Measurements from ENCODE around the gene TRIM44. TPM values are rescaled to one million over a fixed set of nuclear protein-coding genes. Genes with fewer than 3 reads are reported as not detected.

TRIM44 gene
- total RNA-seq, 4 donors from 2014 or later: 27.4 to 73.4 (median 53.7) TPM

DNA sequence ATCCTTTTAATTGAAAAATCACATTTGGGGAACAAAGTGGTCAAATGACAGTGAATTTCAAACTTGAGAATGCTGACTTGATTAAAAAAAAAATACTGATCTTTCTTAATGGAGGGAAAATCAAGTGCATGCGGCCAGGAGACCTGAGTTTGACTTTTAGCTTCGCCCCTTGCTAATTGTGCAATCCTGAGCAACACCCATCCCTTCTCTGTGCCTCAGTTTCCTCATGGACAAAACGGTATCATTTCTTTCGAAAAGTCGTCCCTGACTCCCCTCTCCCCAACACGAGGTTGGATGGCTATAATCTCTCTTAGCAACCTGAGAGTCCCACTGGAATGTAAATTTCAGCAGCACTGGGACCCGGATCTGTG is 45.3 kb upstream of the TRIM44 start:
- Histone ChIP-seq H3K4me1 (peaks cover 19 to 32% (median 31%) of the 10 kb centered on the region in 4 donors), H3K4me3 (peak overlapping the region; percentile 58 to 77 (median 70)), H3K27ac (replicated peaks in 1 of 4) (peak overlapping the region in 2 of 4 donors; percentile 25 to 83), H3K36me3 (no peaks in the 10 kb centered on the region), H3K9me3 (no peaks in the 10 kb centered on the region), H3K27me3 (peaks cover 0 to 27% (median 0%) of the 10 kb centered on the region in 4 donors)
- intact Hi-C loops (cut with DNase I): loop anchor here (2.0 to 10.0 kb wide), 5 partner anchors 205 to 878 kb away; partner anchors contain the start of gene LDLRAD3
- WGBS: 62% methylated on average over 7 of the region's 7 CpGs
- DNase-seq (ENCODE audit: extremely low spot score): no peak
- TF ChIP-seq POLR2AphosphoS5 (IDR thresholded peaks at IDR 0.05) (no peak), EP300 (IDR thresholded peaks at IDR 0.05) (no peak), CTCF (IDR thresholded peaks at IDR 0.05) (no peak), POLR2A (IDR thresholded peaks at IDR 0.05; ENCODE audit: low read depth) (no peak)

GRCh38 chr11:35617687-35618496 is 44.7 kb upstream of the TRIM44 start, which contains the start of gene FJX1:
TSS of gene FJX1 (plus strand) at chr11:35618460. CDS start at chr11:35618637, 177 bp downstream.
- H3K27ac ChIP-seq (replicated peaks in 1 of 4): peak within 1 kb of the TSS; percentile 73 to 83 (median 76)
- peaks cover 19 to 34% (median 33%) of the 10 kb centered on the region in 4 donors for H3K4me1 ChIP-seq
- peaks cover 0 to 27% (median 0%) of the 10 kb centered on the region in 4 donors for H3K27me3 ChIP-seq
- DNase-seq (ENCODE audit: extremely low spot score): no peak
- no peaks in the 10 kb centered on the region for H3K36me3 ChIP-seq
- H3K4me3 ChIP-seq: peak within 1 kb of the TSS; percentile 58 to 77 (median 70)
- intact Hi-C loops (cut with DNase I): loop anchor here (2.0 to 10.0 kb wide), 5 partner anchors 204 to 877 kb away; partner anchors contain the start of gene LDLRAD3
- TF ChIP-seq POLR2AphosphoS5 (IDR thresholded peaks at IDR 0.05) (no peak), EP300 (IDR thresholded peaks at IDR 0.05) (no peak), POLR2A (IDR thresholded peaks at IDR 0.05; ENCODE audit: low read depth) (no peak), CTCF (IDR thresholded peaks at IDR 0.05) (no peak)
- 9% methylated on average over 15 of the region's 57 CpGs for WGBS
- no peaks in the 10 kb centered on the region for H3K9me3 ChIP-seq

DNA sequence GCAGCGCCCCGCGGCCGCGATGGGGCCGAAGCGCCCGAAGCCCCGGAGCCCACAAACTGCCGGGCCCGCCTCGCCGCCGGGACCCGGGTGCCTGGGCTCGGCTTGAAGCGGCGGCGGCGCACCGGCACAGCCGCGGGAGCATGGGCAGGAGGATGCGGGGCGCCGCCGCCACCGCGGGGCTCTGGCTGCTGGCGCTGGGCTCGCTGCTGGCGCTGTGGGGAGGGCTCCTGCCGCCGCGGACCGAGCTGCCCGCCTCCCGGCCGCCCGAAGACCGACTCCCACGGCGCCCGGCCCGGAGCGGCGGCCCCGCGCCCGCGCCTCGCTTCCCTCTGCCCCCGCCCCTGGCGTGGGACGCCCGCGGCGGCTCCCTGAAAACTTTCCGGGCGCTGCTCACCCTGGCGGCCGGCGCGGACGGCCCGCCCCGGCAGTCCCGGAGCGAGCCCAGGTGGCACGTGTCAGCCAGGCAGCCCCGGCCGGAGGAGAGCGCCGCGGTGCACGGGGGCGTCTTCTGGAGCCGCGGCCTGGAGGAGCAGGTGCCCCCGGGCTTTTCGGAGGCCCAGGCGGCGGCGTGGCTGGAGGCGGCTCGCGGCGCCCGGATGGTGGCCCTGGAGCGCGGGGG is 44.0 kb upstream of the TRIM44 start:
- Histone ChIP-seq H3K27me3 (peaks cover 0 to 27% (median 0%) of the 10 kb centered on the region in 4 donors), H3K27ac (replicated peaks in 1 of 4) (peak overlapping the region; percentile 73 to 83 (median 76)), H3K9me3 (no peaks in the 10 kb centered on the region), H3K36me3 (no peaks in the 10 kb centered on the region), H3K4me3 (peak overlapping the region; percentile 58 to 77 (median 70)), H3K4me1 (peaks cover 22 to 40% (median 36%) of the 10 kb centered on the region in 4 donors)
- TF ChIP-seq EP300 (IDR thresholded peaks at IDR 0.05): no peak
- no peak for TF ChIP-seq CTCF (IDR thresholded peaks at IDR 0.05)
- TF ChIP-seq POLR2AphosphoS5 (IDR thresholded peaks at IDR 0.05): no peak
- TF ChIP-seq POLR2A (IDR thresholded peaks at IDR 0.05; ENCODE audit: low read depth): no peak
- 0% methylated on average over 2 of the region's 91 CpGs for WGBS
- intact Hi-C loops (cut with DNase I): loop anchor here (5.0 to 10.0 kb wide), 3 partner anchors 204 to 876 kb away; partner anchors contain the start of gene LDLRAD3
- DNase-seq (ENCODE audit: extremely low spot score): no peak

GRCh38 chr11:35619116-35619854 is 43.3 kb upstream of the TRIM44 start:
- peak overlapping the region in 3 of 4 donors; percentile 73 to 83 (median 74) for H3K27ac ChIP-seq (replicated peaks in 1 of 4)

More at GRCh38 chr11:35619116-35619854, 43.3 kb upstream of the TRIM44 start:
- intact Hi-C loops (cut with DNase I): loop anchor here (5.0 to 10.0 kb wide), 3 partner anchors 203 to 876 kb away; partner anchors contain the start of gene LDLRAD3
- Histone ChIP-seq H3K36me3 (no peaks in the 10 kb centered on the region), H3K9me3 (no peaks in the 10 kb centered on the region), H3K4me3 (peak overlapping the region; percentile 58 to 77 (median 70)), H3K27me3 (peaks cover 0 to 24% (median 0%) of the 10 kb centered on the region in 4 donors), H3K4me1 (peaks cover 23 to 44% (median 37%) of the 10 kb centered on the region in 4 donors)
- no peak for TF ChIP-seq POLR2AphosphoS5 (IDR thresholded peaks at IDR 0.05)
- TF ChIP-seq EP300 (IDR thresholded peaks at IDR 0.05): no peak
- TF ChIP-seq POLR2A (IDR thresholded peaks at IDR 0.05; ENCODE audit: low read depth): no peak
- peak in 1 of 3 experiments; percentile 2 for TF ChIP-seq CTCF (IDR thresholded peaks at IDR 0.05)
- no CpG with 5 or more reads among the region's 84 CpGs for WGBS
- no peak for DNase-seq (ENCODE audit: extremely low spot score)
